GM19193 (cell line): ENCODE results near the gene UBAC1.

ENCODE experiments used
- POLR2A ChIP-seq: IDR thresholded peaks from 4 replicates; pipeline ENCODE4 v1.6.1; 2011; ENCODE audit not compliant: insufficient read depth, insufficient read length; ENCODE audit errors: extremely low read depth

The UBAC1 gene

GRCh38 chr9:135898634-135899407 lies 62.4 kb downstream of the UBAC1 start:
- TF ChIP-seq POLR2A, result no peak

GRCh38 chr9:135896626-135897025 lies 64.5 kb downstream of the UBAC1 start:
- TF ChIP-seq POLR2A, result no peak

GRCh38 chr9:135896205-135896604 lies 65.0 kb downstream of the UBAC1 start:
- no peak for TF ChIP-seq POLR2A

- no peak for TF ChIP-seq POLR2A
These were observed 65.8 kb downstream of the UBAC1 start for GRCh38 chr9:135895202-135895848.

GRCh38 chr9:135893104-135893503 lies 68.1 kb downstream of the UBAC1 start:
- TF ChIP-seq POLR2A, result no peak

GRCh38 chr9:135891027-135891631 lies 70.0 kb downstream of the UBAC1 start:
- TF ChIP-seq POLR2A, result no peak

- TF ChIP-seq POLR2A, result no peak
These were observed 70.8 kb downstream of the UBAC1 start for GRCh38 chr9:135890190-135891026.

- no peak for TF ChIP-seq POLR2A
These were observed 71.5 kb downstream of the UBAC1 start for GRCh38 chr9:135889564-135890189.

GRCh38 chr9:135888766-135889394 lies 72.3 kb downstream of the UBAC1 start:
- no peak for TF ChIP-seq POLR2A

GRCh38 chr9:135888126-135888765 lies 72.9 kb downstream of the UBAC1 start:
- no peak for TF ChIP-seq POLR2A

GRCh38 chr9:135887585-135888050 lies 73.6 kb downstream of the UBAC1 start:
- TF ChIP-seq POLR2A, result peak; percentile 45

- TF ChIP-seq POLR2A, result no peak
These were observed 74.1 kb downstream of the UBAC1 start for GRCh38 chr9:135887021-135887507.
